Osteoblast (primary cell): ENCODE measurements around the gene SENP3. TPM values are rescaled to one million over a fixed set of nuclear protein-coding genes. Genes with fewer than 3 reads are reported as not detected.
A peak's percentile ranks its signal among the peaks of the same experiment; 100 is the strongest.

Experiments
- DNase-seq: peaks from one replicate; pipeline ENCODE4 v3.0.0; 2011; ENCODE audit warnings: low spot score, mixed read lengths; ENCODE audit not compliant: insufficient read length; ENCODE audit errors: missing footprints
- H2AFZ ChIP-seq: 2 replicates; pipeline ENCODE4 v1.6.0; 2011; ENCODE audit warnings: mild to moderate bottlenecking, low read length
- H3K27ac ChIP-seq: 2 replicates; pipeline ENCODE4 v1.5.1; 2011; ENCODE audit warnings: mild to moderate bottlenecking, low read depth, low read length, moderate library complexity
- H3K27me3 ChIP-seq: 2 replicates; pipeline ENCODE4 v1.6.0; 2012; ENCODE audit warnings: mild to moderate bottlenecking, control low read depth, inconsistent platforms, low read length, moderate library complexity; ENCODE audit not compliant: insufficient read depth
- H3K36me3 ChIP-seq: 2 replicates; pipeline ENCODE4 v1.5.1; 2011; ENCODE audit warnings: mild to moderate bottlenecking, low read length, control low read depth, moderate library complexity; ENCODE audit not compliant: insufficient read depth
- H3K4me1 ChIP-seq: 2 replicates; pipeline ENCODE4 v1.5.1; 2011; ENCODE audit warnings: mild to moderate bottlenecking, low read length, control low read depth, moderate library complexity; ENCODE audit not compliant: insufficient read depth
- H3K4me2 ChIP-seq: 2 replicates; pipeline ENCODE4 v1.6.0; 2011; ENCODE audit warnings: mild to moderate bottlenecking, low read length; ENCODE audit not compliant: insufficient read depth
- H3K4me3 ChIP-seq: fragments of 200-600 bp; sonication (generic); 3 replicates; pipeline ENCODE4 v1.5.1; 2012; ENCODE audit warnings: mild to moderate bottlenecking, low read length, inconsistent platforms; ENCODE audit not compliant: insufficient read depth
- H3K79me2 ChIP-seq: 2 replicates; pipeline ENCODE4 v1.6.0; 2012; ENCODE audit warnings: mild to moderate bottlenecking, low read length, control low read depth, inconsistent platforms; ENCODE audit not compliant: insufficient read depth
- H3K9me3 ChIP-seq: 2 replicates; pipeline ENCODE4 v1.5.1; 2011; ENCODE audit warnings: low read depth, low read length, control low read depth
- H4K20me1 ChIP-seq: 2 replicates; pipeline ENCODE4 v1.6.0; 2012; ENCODE audit warnings: mild to moderate bottlenecking, low read length, control low read depth; ENCODE audit not compliant: insufficient read depth
- CTCF ChIP-seq: IDR thresholded peaks from 2 replicates; pipeline ENCODE4 v1.5.1; 2011; ENCODE audit warnings: mild to moderate bottlenecking, low read depth, low read length, moderate library complexity; ENCODE audit errors: extremely low read depth
- total RNA-seq: library from RNA; depleted of rRNA; stranded (reverse); fragments of >200 nt; gene quantifications from 2 replicates; pipeline ENCODE4 v1.2.3, GENCODE V29; 2012

The SENP3 gene
- total RNA-seq, 1 donor = 68.0 TPM

- Histone ChIP-seq H3K27me3 (no peaks in the 10 kb centered on the region), H3K9me3 (no peaks in the 10 kb centered on the region), H3K4me2 (no peak overlapping the region), H3K4me3 (no peak overlapping the region), H4K20me1 (peaks cover 8% of the 10 kb centered on the region), H3K36me3 (peaks cover 8% of the 10 kb centered on the region), H3K4me1 (peaks cover 30% of the 10 kb centered on the region), H3K27ac (no peak overlapping the region), H2AFZ (no peak overlapping the region), H3K79me2 (peaks cover 30% of the 10 kb centered on the region)
- no peak for DNase-seq
- TF ChIP-seq CTCF = no peak
These were observed 2.2 kb upstream of the SENP3 start for GRCh38 chr17:7559320-7560171.

GRCh38 chr17:7560172-7561027 is 1.3 kb upstream of the SENP3 start:
- Histone ChIP-seq H3K4me3 (peak overlapping the region; percentile 89), H3K4me1 (peaks cover 30% of the 10 kb centered on the region)
- DNase-seq = peak; percentile 95

GRCh38 chr17:7561028-7561575 is 617 bp upstream of the SENP3 start:
- peak overlapping the region; percentile 89 for H3K4me3 ChIP-seq
- H2AFZ ChIP-seq = peak overlapping the region; percentile 95
- H3K9me3 ChIP-seq = no peaks in the 10 kb centered on the region
- H3K36me3 ChIP-seq = peaks cover 23% of the 10 kb centered on the region
- H4K20me1 ChIP-seq = peaks cover 16% of the 10 kb centered on the region
- peak; percentile 99 for DNase-seq
- peak overlapping the region; percentile 79 for H3K27ac ChIP-seq
- peaks cover 42% of the 10 kb centered on the region for H3K79me2 ChIP-seq
- H3K4me1 ChIP-seq = peaks cover 30% of the 10 kb centered on the region
- peak; percentile 70 for TF ChIP-seq CTCF
- H3K4me2 ChIP-seq = peak overlapping the region; percentile 100
- H3K27me3 ChIP-seq = no peaks in the 10 kb centered on the region

More at GRCh38 chr17:7560172-7561027, 1.3 kb upstream of the SENP3 start:
- H2AFZ ChIP-seq = peak overlapping the region; percentile 95
- no peaks in the 10 kb centered on the region for H3K9me3 ChIP-seq
- H4K20me1 ChIP-seq = peaks cover 16% of the 10 kb centered on the region
- H3K79me2 ChIP-seq = peaks cover 38% of the 10 kb centered on the region
- TF ChIP-seq CTCF = peak; percentile 64
- peaks cover 16% of the 10 kb centered on the region for H3K36me3 ChIP-seq
- no peaks in the 10 kb centered on the region for H3K27me3 ChIP-seq
- peak overlapping the region; percentile 100 for H3K4me2 ChIP-seq
- H3K27ac ChIP-seq = no peak overlapping the region
